22Rv1 (cell line): ENCODE data around the gene RGS7.

Source experiments
- ZFX ChIP-seq: fragments of 450-650 bp; IDR thresholded peaks from 2 replicates; pipeline ENCODE4 v1.6.1; 2017; ENCODE audit warnings: antibody characterized with exemption, borderline replicate concordance
- TF ChIP-seq, protein P1 (sequence below): fragments of 450-650 bp; IDR thresholded peaks from 2 replicates; pipeline ENCODE4 v1.5.1; 2017; ENCODE audit warnings: mild to moderate bottlenecking

GRCh38 chr1:240967070-240967724 lies 389.8 kb downstream of the RGS7 start:
- TF ChIP-seq, protein P1, sequence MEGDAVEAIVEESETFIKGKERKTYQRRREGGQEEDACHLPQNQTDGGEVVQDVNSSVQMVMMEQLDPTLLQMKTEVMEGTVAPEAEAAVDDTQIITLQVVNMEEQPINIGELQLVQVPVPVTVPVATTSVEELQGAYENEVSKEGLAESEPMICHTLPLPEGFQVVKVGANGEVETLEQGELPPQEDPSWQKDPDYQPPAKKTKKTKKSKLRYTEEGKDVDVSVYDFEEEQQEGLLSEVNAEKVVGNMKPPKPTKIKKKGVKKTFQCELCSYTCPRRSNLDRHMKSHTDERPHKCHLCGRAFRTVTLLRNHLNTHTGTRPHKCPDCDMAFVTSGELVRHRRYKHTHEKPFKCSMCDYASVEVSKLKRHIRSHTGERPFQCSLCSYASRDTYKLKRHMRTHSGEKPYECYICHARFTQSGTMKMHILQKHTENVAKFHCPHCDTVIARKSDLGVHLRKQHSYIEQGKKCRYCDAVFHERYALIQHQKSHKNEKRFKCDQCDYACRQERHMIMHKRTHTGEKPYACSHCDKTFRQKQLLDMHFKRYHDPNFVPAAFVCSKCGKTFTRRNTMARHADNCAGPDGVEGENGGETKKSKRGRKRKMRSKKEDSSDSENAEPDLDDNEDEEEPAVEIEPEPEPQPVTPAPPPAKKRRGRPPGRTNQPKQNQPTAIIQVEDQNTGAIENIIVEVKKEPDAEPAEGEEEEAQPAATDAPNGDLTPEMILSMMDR = no peak; the same call in 1 of the 2 replicates
- TF ChIP-seq ZFX = no peak
